ENCODE measurements around the gene OGFOD3. TPM values are rescaled to one million over a fixed set of nuclear protein-coding genes. Genes with fewer than 3 reads are reported as not detected.

Gene OGFOD3
- total RNA-seq, 1 experiment from 2014 or later, result 53.6 TPM

- TF ChIP-seq SP1 (IDR thresholded peaks at IDR 0.05; ENCODE audit: low read depth) (peak; percentile 99), ZBTB33 (IDR thresholded peaks at IDR 0.05; ENCODE audit: extremely low read depth, insufficient replicate concordance, low read length) (no peak), SRF (IDR thresholded peaks at IDR 0.05; ENCODE audit: low read depth) (peak; percentile 87), FOSL1 (IDR thresholded peaks at IDR 0.05; ENCODE audit: low read depth) (no peak), YY1 (IDR thresholded peaks at IDR 0.05; ENCODE audit: extremely low read depth, insufficient replicate concordance, low read depth, low read length) (no peak)
- TF ChIP-seq, protein P1, sequence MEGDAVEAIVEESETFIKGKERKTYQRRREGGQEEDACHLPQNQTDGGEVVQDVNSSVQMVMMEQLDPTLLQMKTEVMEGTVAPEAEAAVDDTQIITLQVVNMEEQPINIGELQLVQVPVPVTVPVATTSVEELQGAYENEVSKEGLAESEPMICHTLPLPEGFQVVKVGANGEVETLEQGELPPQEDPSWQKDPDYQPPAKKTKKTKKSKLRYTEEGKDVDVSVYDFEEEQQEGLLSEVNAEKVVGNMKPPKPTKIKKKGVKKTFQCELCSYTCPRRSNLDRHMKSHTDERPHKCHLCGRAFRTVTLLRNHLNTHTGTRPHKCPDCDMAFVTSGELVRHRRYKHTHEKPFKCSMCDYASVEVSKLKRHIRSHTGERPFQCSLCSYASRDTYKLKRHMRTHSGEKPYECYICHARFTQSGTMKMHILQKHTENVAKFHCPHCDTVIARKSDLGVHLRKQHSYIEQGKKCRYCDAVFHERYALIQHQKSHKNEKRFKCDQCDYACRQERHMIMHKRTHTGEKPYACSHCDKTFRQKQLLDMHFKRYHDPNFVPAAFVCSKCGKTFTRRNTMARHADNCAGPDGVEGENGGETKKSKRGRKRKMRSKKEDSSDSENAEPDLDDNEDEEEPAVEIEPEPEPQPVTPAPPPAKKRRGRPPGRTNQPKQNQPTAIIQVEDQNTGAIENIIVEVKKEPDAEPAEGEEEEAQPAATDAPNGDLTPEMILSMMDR (IDR thresholded peaks at IDR 0.05 in 2 of 3, conservative IDR thresholded peaks at IDR 0.05 in 1 of 3; ENCODE audit: borderline replicate concordance in 1 of 3, insufficient read depth in 1 of 3, low read depth in 2 of 3, low read length in 2 of 3), result no peak
These were observed 50.5 kb downstream of the OGFOD3 start (continued) for GRCh38 chr17:82367724-82368524.

- POLR2A ChIA-PET, result interaction anchor here (1.7 kb wide), 1 partner anchor 29 kb away, joined by 5 read pairs; no protein-coding TSS in a partner anchor
- no peak overlapping the region for H3K9ac ChIP-seq (ENCODE audit: low read length)
- peak overlapping the region; percentile 66; the same call in 1 of the 2 replicates for H3K4me2 ChIP-seq (ENCODE audit: low read length)
- no peaks in the 10 kb centered on the region for H3K79me2 ChIP-seq (ENCODE audit: insufficient read depth, low read length)
- H3K9me2 ChIP-seq (ENCODE audit: insufficient read depth), result no peaks in the 10 kb centered on the region
- H3K27me3 ChIP-seq (ENCODE audit: insufficient read depth, low read length), result no peaks in the 10 kb centered on the region
- H3K9me3 ChIP-seq (ENCODE audit: control insufficient read depth in 1 of 2, insufficient read depth in 1 of 2, low read depth in 1 of 2, low read length in 2 of 2), result no peaks in the 10 kb centered on the region
- no peak overlapping the region for H2AFZ ChIP-seq (ENCODE audit: low read depth, low read length, poor library complexity, severe bottlenecking)
- no TSS peak for BruUV-seq (replicated peaks)
- H3K4me1 ChIP-seq (ENCODE audit: control insufficient read depth in 1 of 2, insufficient read depth in 2 of 2, low read length in 2 of 2), result peaks cover 15 to 19% of the 10 kb centered on the region in 2 experiments
- peak overlapping the region; percentile 65; the same call in 1 of the 2 replicates for H3K27ac ChIP-seq (ENCODE audit: low read depth, low read length)
- DNase-seq (ENCODE audit: low read depth, low spot score) (no peak), ATAC-seq (no peak)
- no peaks in the 10 kb centered on the region for H3K36me3 ChIP-seq (ENCODE audit: control insufficient read depth in 1 of 2, insufficient read depth in 2 of 2, low read length in 2 of 2)
- RAD21 ChIA-PET (ENCODE audit: low non-redundant PET in 1 of 2, low total read pairs in 2 of 2, uncharacterized antibody in 2 of 2, unreplicated experiment in 2 of 2), result no interaction called here
- H4K20me1 ChIP-seq (ENCODE audit: insufficient read depth), result no peaks in the 10 kb centered on the region
- TF ChIP-seq, protein P2, sequence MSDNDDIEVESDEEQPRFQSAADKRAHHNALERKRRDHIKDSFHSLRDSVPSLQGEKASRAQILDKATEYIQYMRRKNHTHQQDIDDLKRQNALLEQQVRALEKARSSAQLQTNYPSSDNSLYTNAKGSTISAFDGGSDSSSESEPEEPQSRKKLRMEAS (IDR thresholded peaks at IDR 0.05), result no peak
- TF ChIP-seq EZH2phosphoT487 (IDR thresholded peaks at IDR 0.05; ENCODE audit: borderline replicate concordance) (no peak), JUND (IDR thresholded peaks at IDR 0.05) (no peak), EZH2 (IDR thresholded peaks at IDR 0.05) (no peak), SRF (IDR thresholded peaks at IDR 0.05; ENCODE audit: low read depth) (no peak), ZNF274 (IDR thresholded peaks at IDR 0.05; ENCODE audit: low read depth, low read length) (no peak), SP1 (IDR thresholded peaks at IDR 0.05; ENCODE audit: low read depth) (no peak), ELF1 (IDR thresholded peaks at IDR 0.05; ENCODE audit: borderline replicate concordance, low read depth) (no peak), FOSL1 (IDR thresholded peaks at IDR 0.05; ENCODE audit: low read depth) (no peak), RAD21 (IDR thresholded peaks at IDR 0.05; ENCODE audit: low read depth) (no peak), POLR2A (IDR thresholded peaks at IDR 0.05; ENCODE audit: borderline replicate concordance, extremely low read depth, insufficient read depth, insufficient read length) (no peak)
- H3K4me3 ChIP-seq (replicated peaks in 1 of 2; ENCODE audit: low read depth in 1 of 2, low read length in 2 of 2), result no peak overlapping the region; a peak in 1 of 4 replicates
- CTCF ChIA-PET, result no interaction called here
- intact Hi-C loops (cut with micrococcal nuclease), result no loop called here
These were observed 51.6 kb downstream of the OGFOD3 start for GRCh38 chr17:82366749-82367148.

Measured in HCT116 (cell line).